B cell (primary cell): ENCODE results near the gene DMPK. TPM values are rescaled to one million over a fixed set of nuclear protein-coding genes. Genes with fewer than 3 reads are reported as not detected.

Experiments
- ATAC-seq: fragments of 200-7000 bp; cut with Tn5 transposase; one replicate; pipeline ENCODE4 v1.10.0; 2021; ENCODE audit warnings: low read depth, mild to moderate bottlenecking, moderate number of reproducible peaks, moderate library complexity
- CTCF ChIA-PET: fragments of 350-600 bp; sonication (Branson Sonifier 250); formaldehyde crosslinking; loops from one replicate; lab custom pipeline; 2021; ENCODE audit warnings: antibody characterized with exemption, inconsistent platforms; lab: Charles Lee
- POLR2A ChIA-PET: fragments of 350-600 bp; sonication (Branson Sonifier 250); formaldehyde crosslinking; loops from one replicate; lab custom pipeline; 2021; ENCODE audit warnings: antibody characterized with exemption; lab: Charles Lee
- DNase-seq: peaks from one replicate; pipeline ENCODE4 v3.0.0; 2013
- H2AFZ ChIP-seq: 2 replicates; pipeline ENCODE4 v1.6.1; 2012; ENCODE audit warnings: mild to moderate bottlenecking, low read depth, low read length; ENCODE audit not compliant: insufficient read depth, poor library complexity, severe bottlenecking
- H3K27ac ChIP-seq, 2 donors: 1 replicate in 1 of 2; 2 replicates in 1 of 2; pipeline ENCODE4 v1.5.1; 2012 to 2013; ENCODE audit warnings: low read length in 2 of 2, mild to moderate bottlenecking in 2 of 2, moderate library complexity in 1 of 2
- H3K27me3 ChIP-seq, 4 experiments: fragments of 200-600 bp in 1 of 4; sonication (generic) in 1 of 4; replicated peaks in 1 of 4; 1 replicate in 2 of 4; 2 replicates in 2 of 4; pipeline versions ENCODE4 v1.6.1 to v1.7.0; 2013 to 2016; ENCODE audit warnings: low read length in 3 of 4, mild to moderate bottlenecking in 2 of 4, mixed read lengths in 1 of 4, moderate library complexity in 1 of 4; ENCODE audit not compliant: insufficient read depth in 4 of 4, control insufficient read depth in 3 of 4; ENCODE audit errors: control extremely low read depth in 1 of 4
- H3K36me3 ChIP-seq, 2 experiments: replicated peaks in 1 of 2; 1 replicate in 1 of 2; 2 replicates in 1 of 2; pipeline versions ENCODE4 v1.6.1 to v1.7.1; 2013; ENCODE audit warnings: low read length in 1 of 2; ENCODE audit not compliant: insufficient read depth in 2 of 2, control insufficient read depth in 1 of 2; ENCODE audit errors: control extremely low read depth in 1 of 2, extremely low read depth in 1 of 2
- H3K4me1 ChIP-seq, 2 donors: fragments of 200-600 bp in 1 of 2; sonication (generic) in 1 of 2; 1 replicate in 1 of 2; 2 replicates in 1 of 2; pipeline versions ENCODE4 v1.5.1 to v1.6.1; 2013 to 2017; ENCODE audit warnings: low read length in 2 of 2; ENCODE audit not compliant: control insufficient read depth in 2 of 2, insufficient read depth in 2 of 2
- H3K4me2 ChIP-seq: replicated peaks from 2 replicates; pipeline ENCODE3; 2012; ENCODE audit warnings: mild to moderate bottlenecking, low read depth, low read length; ENCODE audit not compliant: poor library complexity, severe bottlenecking
- H3K4me3 ChIP-seq, 5 experiments: fragments of 200-600 bp in 1 of 5; sonication (generic) in 1 of 5; 1 replicate in 3 of 5; 2 replicates in 2 of 5; pipeline versions ENCODE4 v1.5.1 to v1.7.0; 2011 to 2016; ENCODE audit warnings: low read length in 4 of 5, mild to moderate bottlenecking in 4 of 5, low read depth in 2 of 5, control low read depth in 1 of 5, moderate library complexity in 1 of 5; ENCODE audit not compliant: insufficient read depth in 1 of 5; ENCODE audit errors: control extremely low read depth in 1 of 5, extremely low read depth in 1 of 5
- H3K79me2 ChIP-seq: fragments of 200-600 bp; sonication (generic); one replicate; pipeline ENCODE4 v1.6.0; 2016; ENCODE audit warnings: low read length; ENCODE audit not compliant: control insufficient read depth, insufficient read depth
- H3K9ac ChIP-seq: fragments of 200-600 bp; sonication (generic); 2 replicates; pipeline ENCODE4 v1.6.1; 2017; ENCODE audit warnings: mild to moderate bottlenecking, low read length, moderate library complexity
- H3K9me3 ChIP-seq, 3 donors: one replicate each; pipeline versions ENCODE4 v1.6.1 to v1.7.1; 2013; ENCODE audit warnings: low read length in 2 of 3; ENCODE audit not compliant: control insufficient read depth in 2 of 3, insufficient read depth in 1 of 3; ENCODE audit errors: control extremely low read depth in 1 of 3
- H4K20me1 ChIP-seq: 2 replicates; pipeline ENCODE4 v1.6.0; 2012; ENCODE audit warnings: mild to moderate bottlenecking, low read length; ENCODE audit not compliant: insufficient read depth, control insufficient read depth, poor library complexity, severe bottlenecking
- H3K27ac Mint-ChIP-seq: one replicate; pipeline ENCODE4 v1.8.0; 2021; ENCODE audit warnings: mixed read lengths
- H3K27me3 Mint-ChIP-seq: one replicate; pipeline ENCODE4 v1.8.0; 2021; ENCODE audit warnings: mixed read lengths
- H3K4me1 Mint-ChIP-seq: one replicate; pipeline ENCODE4 v1.8.0; 2021; ENCODE audit warnings: mixed read lengths
- H3K4me3 Mint-ChIP-seq: one replicate; pipeline ENCODE4 v1.8.0; 2021; ENCODE audit warnings: mixed read lengths
- H3K9me3 Mint-ChIP-seq: one replicate; pipeline ENCODE4 v1.8.0; 2022; ENCODE audit warnings: mixed read lengths; ENCODE audit not compliant: insufficient read depth
- EZH2 ChIP-seq: IDR thresholded peaks from 2 replicates; pipeline ENCODE4 v1.6.1; 2012; ENCODE audit warnings: borderline replicate concordance, low read depth, mild to moderate bottlenecking, moderate library complexity, low read length; ENCODE audit not compliant: insufficient read depth, poor library complexity, severe bottlenecking
- WGBS: methylation state at CpG from one replicate; pipeline ENCODE4 v1.1.5; 2013; ENCODE audit warnings: missing lambda C conversion rate; ENCODE audit not compliant: insufficient coverage; 5-methylcytosine and 5-hydroxymethylcytosine counted together
- intact Hi-C: fragments of 100-400 bp; cut with micrococcal nuclease; formaldehyde crosslinking; loops from one replicate; pipeline ENCODE4 v1.10.0; 2022
- polyA plus RNA-seq: library from polyadenylated mRNA; depleted of rRNA; stranded (reverse); fragments of >200 nt; gene quantifications from 2 replicates; pipeline ENCODE4 v1.2.3, GENCODE V29; 2012
- total RNA-seq, 2 donors: library from RNA; stranded (reverse); fragments of 120-200 nt in 1 of 2; gene quantifications; 1 replicate in 1 of 2; 2 replicates in 1 of 2; pipeline versions ENCODE4 v1.2.3 to v1.2.4, GENCODE V29; 2013 to 2022
- TF ChIP-seq, protein P1 (sequence below): fragments of 200-600 bp; IDR thresholded peaks from one replicate; pipeline ENCODE4 v1.8.0; 2022; ENCODE audit warnings: antibody characterized with exemption, mild to moderate bottlenecking

Gene DMPK
- total and polyA plus RNA-seq, 2 donors (not counting 1 experiment from before 2014, with no cell fraction given): 28.7 to 58.3 TPM

DNA sequence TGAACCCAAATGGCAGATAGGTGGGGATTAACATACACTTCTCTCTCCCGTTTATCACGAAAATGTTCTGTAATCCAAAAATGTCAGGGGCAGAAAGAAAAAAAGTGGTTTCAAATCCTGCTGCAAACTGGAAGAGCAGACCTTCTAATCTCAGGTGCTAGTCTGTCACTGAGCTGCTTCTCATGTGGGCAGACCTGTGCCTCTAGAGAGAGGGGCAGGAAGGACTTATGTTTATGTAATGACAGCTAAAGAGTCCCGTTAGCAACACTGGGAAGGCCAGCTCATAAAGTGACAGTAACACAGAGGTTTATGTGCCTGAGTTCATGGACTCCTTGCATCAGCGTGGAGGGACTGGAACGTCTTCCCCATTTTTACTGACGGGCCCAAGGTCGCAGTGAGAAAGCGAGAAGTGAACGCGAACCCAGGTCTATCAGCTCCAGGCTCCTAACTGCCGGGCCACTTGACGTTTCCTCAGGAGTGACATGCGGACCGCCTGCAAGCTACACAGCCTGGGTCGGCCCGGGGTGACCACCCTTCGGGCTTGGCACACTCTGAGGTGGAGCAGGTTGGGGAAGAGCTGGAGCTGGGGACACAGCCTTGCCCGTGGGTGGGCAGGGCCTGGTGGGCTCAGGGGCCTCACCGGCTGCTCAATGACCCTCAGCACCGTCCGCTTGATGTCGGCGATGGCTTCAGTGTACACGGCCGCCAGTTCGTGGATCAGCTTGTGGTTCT lies 42.4 kb upstream of the DMPK start:
- Histone ChIP-seq H3K4me2 (no peak overlapping the region), H3K4me3 (no peak overlapping the region), H3K27ac (no peak overlapping the region), H3K4me1 (no peaks in the 10 kb centered on the region), H3K27me3 (no peaks in the 10 kb centered on the region), H3K9ac (no peak overlapping the region), H3K9me3 (no peaks in the 10 kb centered on the region), H3K79me2 (no peaks in the 10 kb centered on the region), H3K36me3 (peaks cover 2 to 72% of the 10 kb centered on the region in 2 experiments), H4K20me1 (no peaks in the 10 kb centered on the region), H2AFZ (no peak overlapping the region)
- intact Hi-C loops: no loop called here
- CTCF ChIA-PET: interaction anchor here (1.9 kb wide), 1 partner anchor 38 kb away, joined by 3 read pairs; the partner anchor contains the start of gene SYMPK
- Mint-ChIP-seq H3K9me3 (no peaks in the 10 kb centered on the region), H3K4me1 (no peaks in the 10 kb centered on the region), H3K4me3 (no peak overlapping the region), H3K27ac (no peak overlapping the region), H3K27me3 (no peaks in the 10 kb centered on the region)
- ATAC-seq (no peak), DNase-seq (no peak)
- TF ChIP-seq EZH2: no peak
- TF ChIP-seq, protein P1, sequence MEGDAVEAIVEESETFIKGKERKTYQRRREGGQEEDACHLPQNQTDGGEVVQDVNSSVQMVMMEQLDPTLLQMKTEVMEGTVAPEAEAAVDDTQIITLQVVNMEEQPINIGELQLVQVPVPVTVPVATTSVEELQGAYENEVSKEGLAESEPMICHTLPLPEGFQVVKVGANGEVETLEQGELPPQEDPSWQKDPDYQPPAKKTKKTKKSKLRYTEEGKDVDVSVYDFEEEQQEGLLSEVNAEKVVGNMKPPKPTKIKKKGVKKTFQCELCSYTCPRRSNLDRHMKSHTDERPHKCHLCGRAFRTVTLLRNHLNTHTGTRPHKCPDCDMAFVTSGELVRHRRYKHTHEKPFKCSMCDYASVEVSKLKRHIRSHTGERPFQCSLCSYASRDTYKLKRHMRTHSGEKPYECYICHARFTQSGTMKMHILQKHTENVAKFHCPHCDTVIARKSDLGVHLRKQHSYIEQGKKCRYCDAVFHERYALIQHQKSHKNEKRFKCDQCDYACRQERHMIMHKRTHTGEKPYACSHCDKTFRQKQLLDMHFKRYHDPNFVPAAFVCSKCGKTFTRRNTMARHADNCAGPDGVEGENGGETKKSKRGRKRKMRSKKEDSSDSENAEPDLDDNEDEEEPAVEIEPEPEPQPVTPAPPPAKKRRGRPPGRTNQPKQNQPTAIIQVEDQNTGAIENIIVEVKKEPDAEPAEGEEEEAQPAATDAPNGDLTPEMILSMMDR: no peak
- POLR2A ChIA-PET: no interaction called here
- 95% methylated on average over 25 of the region's 26 CpGs for WGBS

DNA sequence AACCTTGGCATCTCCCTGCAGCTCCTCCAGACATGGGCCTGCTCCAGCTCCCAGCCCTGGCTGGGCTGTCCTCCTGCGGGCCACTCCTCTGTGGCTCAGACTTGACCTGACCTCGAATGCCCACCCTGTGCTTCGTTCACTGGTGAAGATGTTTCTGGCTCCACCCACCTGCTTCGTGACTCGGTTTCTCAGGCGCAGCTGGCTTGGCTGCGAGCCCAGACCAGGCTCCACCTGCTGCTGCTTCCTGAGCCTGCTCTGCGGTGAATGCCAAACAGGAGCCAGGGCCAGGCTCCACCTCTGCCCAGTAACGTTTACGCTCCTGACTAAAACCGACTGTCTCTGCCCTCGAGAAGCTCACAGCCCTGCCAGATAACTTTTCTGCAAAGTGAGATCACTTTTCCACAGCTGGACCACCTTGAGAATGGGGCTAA lies 41.8 kb upstream of the DMPK start:
- Histone ChIP-seq H3K36me3 (peaks cover 2 to 70% of the 10 kb centered on the region in 2 experiments), H3K4me2 (no peak overlapping the region), H3K27ac (no peak overlapping the region), H3K9me3 (no peaks in the 10 kb centered on the region), H3K9ac (no peak overlapping the region), H3K79me2 (no peaks in the 10 kb centered on the region), H3K4me3 (no peak overlapping the region), H4K20me1 (no peaks in the 10 kb centered on the region), H3K4me1 (no peaks in the 10 kb centered on the region), H3K27me3 (no peaks in the 10 kb centered on the region), H2AFZ (no peak overlapping the region)
- Mint-ChIP-seq H3K27ac (no peak overlapping the region), H3K4me1 (no peaks in the 10 kb centered on the region), H3K4me3 (no peak overlapping the region), H3K9me3 (no peaks in the 10 kb centered on the region), H3K27me3 (no peaks in the 10 kb centered on the region)
- DNase-seq (no peak), ATAC-seq (no peak)
- 91% methylated on average over 12 of the region's 12 CpGs for WGBS
- intact Hi-C loops: no loop called here
- CTCF ChIA-PET: interaction anchor here (0.9 to 1.9 kb wide), 2 partner anchors 23 to 39 kb away, joined by 3 read pairs; partner anchors contain the start of gene SYMPK
- POLR2A ChIA-PET: no interaction called here
- TF ChIP-seq, protein P1: no peak
- TF ChIP-seq EZH2: no peak
